NCI-H460 (cell line): ENCODE results near the gene RLIM. TPM values are rescaled to one million over a fixed set of nuclear protein-coding genes. Genes with fewer than 3 reads are reported as not detected.

Experiments used
- DNase-seq: peaks from one replicate; pipeline ENCODE4 v3.0.0-alpha.2; 2016; ENCODE audit warnings: low read depth; ENCODE audit errors: extremely low read depth
- total RNA-seq: library from RNA; depleted of rRNA; stranded (reverse); fragments of >200 nt; shearing (Covaris generic); gene quantifications from 2 replicates; pipeline ENCODE4 v1.2.3, GENCODE V29; 2014; rRNA removed

The RLIM gene
- total RNA-seq, 1 experiment from 2014 or later, result 73.2 TPM

GRCh38 chrX:74536832-74537371 is 77.5 kb downstream of the RLIM start:
- DNase-seq, result no peak

- peak; percentile 20 for DNase-seq
Observed at GRCh38 chrX:74536152-74536831, 78.1 kb downstream of the RLIM start.

GRCh38 chrX:74535408-74536151 is 78.8 kb downstream of the RLIM start:
- DNase-seq, result peak; percentile 7

Other genes starting within 250 kb of the RLIM start
- 0.82 and 1.2 TPM in 2 replicates for gene SLC16A2, start 193.1 kb downstream of the RLIM start, total RNA-seq